ENCODE results near the gene VAX1. TPM values are rescaled to one million over a fixed set of nuclear protein-coding genes. Genes with fewer than 3 reads are reported as not detected.

VAX1 gene
- polyA plus RNA-seq, 2 of the 4 experiments (the other 2 are of a cell fraction) = 0.68 to 0.70 TPM

Small RNA genes within 50 kb of the gene (small RNA-seq; reads per million reads assigned to genes)
- 0 reads per million in 6 experiments for gene MIR3663

Other genes starting within 250 kb of the VAX1 start
- 44.2 and 63.1 TPM in 2 replicates for gene SHTN1, start 133.1 kb downstream of the VAX1 start, polyA plus RNA-seq (2011; rRNA removed)
- gene SHTN1, start 133.1 kb downstream of the VAX1 start, polyA plus RNA-seq (2017; fragmentation: RNase III; extraction: RNeasy Plus Mini Kit Qiagen cat#74134 plus additional on column Dnase treatment) = 21.7 to 25.1 TPM (median 23.6 TPM) in 3 replicates
- not detected in 2 replicates for gene KCNK18, start 59.2 kb upstream of the VAX1 start, polyA plus RNA-seq (2011; rRNA removed)
- not detected in 3 replicates for gene KCNK18, start 59.2 kb upstream of the VAX1 start, polyA plus RNA-seq (2017; fragmentation: RNase III; extraction: RNeasy Plus Mini Kit Qiagen cat#74134 plus additional on column Dnase treatment)
- gene SLC18A2, start 102.8 kb upstream of the VAX1 start, polyA plus RNA-seq (2011; rRNA removed) = 0.09 TPM in 1 of 2 replicates, not detected in the other
- gene SLC18A2, start 102.8 kb upstream of the VAX1 start, polyA plus RNA-seq (2017; fragmentation: RNase III; extraction: RNeasy Plus Mini Kit Qiagen cat#74134 plus additional on column Dnase treatment) = 0.03 to 0.05 TPM (median 0.03 TPM) in 3 replicates
- 76.1 and 76.7 TPM in 2 replicates for gene PDZD8, start 237.2 kb upstream of the VAX1 start, polyA plus RNA-seq (2011; rRNA removed)
- 24.7 to 27.4 TPM (median 27.3 TPM) in 3 replicates for gene PDZD8, start 237.2 kb upstream of the VAX1 start, polyA plus RNA-seq (2017; fragmentation: RNase III; extraction: RNeasy Plus Mini Kit Qiagen cat#74134 plus additional on column Dnase treatment)